ENCODE data around the gene EPOP.

The EPOP gene

GRCh38 chr17:38674749-38675615 lies at the start of gene EPOP:
TSS of gene EPOP (minus strand) at chr17:38674957. CDS start at chr17:38674495, 462 bp downstream.
- Histone ChIP-seq H3K4me1 (ENCODE audit: control insufficient read depth, insufficient read depth, low read length) (peaks cover 5% of the 10 kb centered on the region), H3K4me3 (ENCODE audit: low read length) (peak within 1 kb of the TSS; percentile 80), H3K9ac (ENCODE audit: low read length) (peak within 1 kb of the TSS; percentile 75), H3K27me3 (replicated peaks; ENCODE audit: control insufficient read depth, insufficient read depth, low read length) (peaks cover 20% of the 10 kb centered on the region), H3K9me3 (ENCODE audit: control insufficient read depth, low read length) (no peaks in the 10 kb centered on the region), H3K36me3 (ENCODE audit: control insufficient read depth, insufficient read depth, low read length, severe bottlenecking) (no peaks in the 10 kb centered on the region)
- DNase-seq (ENCODE audit: low read depth): peak; percentile 95

- no peak overlapping the region for H3K4me3 ChIP-seq (ENCODE audit: low read length)
- no peak for DNase-seq (ENCODE audit: low read depth)
- no peaks in the 10 kb centered on the region for H3K9me3 ChIP-seq (ENCODE audit: control insufficient read depth, low read length)
- H3K27me3 ChIP-seq (replicated peaks; ENCODE audit: control insufficient read depth, insufficient read depth, low read length): no peaks in the 10 kb centered on the region
- peaks cover 27% of the 10 kb centered on the region for H3K36me3 ChIP-seq (ENCODE audit: control insufficient read depth, insufficient read depth, low read length, severe bottlenecking)
- no peak overlapping the region for H3K9ac ChIP-seq (ENCODE audit: low read length)
- no peaks in the 10 kb centered on the region for H3K4me1 ChIP-seq (ENCODE audit: control insufficient read depth, insufficient read depth, low read length)
Measured at GRCh38 chr17:38721802-38722201, 47.0 kb upstream of the EPOP start.

GRCh38 chr17:38720941-38721340 lies 46.2 kb upstream of the EPOP start:
- no peak overlapping the region for H3K4me3 ChIP-seq (ENCODE audit: low read length)
- no peaks in the 10 kb centered on the region for H3K9me3 ChIP-seq (ENCODE audit: control insufficient read depth, low read length)
- no peak overlapping the region for H3K9ac ChIP-seq (ENCODE audit: low read length)
- no peak for DNase-seq (ENCODE audit: low read depth)
- no peaks in the 10 kb centered on the region for H3K4me1 ChIP-seq (ENCODE audit: control insufficient read depth, insufficient read depth, low read length)
- peaks cover 36% of the 10 kb centered on the region for H3K36me3 ChIP-seq (ENCODE audit: control insufficient read depth, insufficient read depth, low read length, severe bottlenecking)
- no peaks in the 10 kb centered on the region for H3K27me3 ChIP-seq (replicated peaks; ENCODE audit: control insufficient read depth, insufficient read depth, low read length)

GRCh38 chr17:38719943-38720641 lies 45.3 kb upstream of the EPOP start:
- no peaks in the 10 kb centered on the region for H3K4me1 ChIP-seq (ENCODE audit: control insufficient read depth, insufficient read depth, low read length)
- H3K27me3 ChIP-seq (replicated peaks; ENCODE audit: control insufficient read depth, insufficient read depth, low read length): no peaks in the 10 kb centered on the region
- H3K9ac ChIP-seq (ENCODE audit: low read length): no peak overlapping the region
- H3K36me3 ChIP-seq (ENCODE audit: control insufficient read depth, insufficient read depth, low read length, severe bottlenecking): peaks cover 41% of the 10 kb centered on the region
- no peak overlapping the region for H3K4me3 ChIP-seq (ENCODE audit: low read length)
- H3K9me3 ChIP-seq (ENCODE audit: control insufficient read depth, low read length): no peaks in the 10 kb centered on the region
- no peak for DNase-seq (ENCODE audit: low read depth)

GRCh38 chr17:38719289-38719942 lies 44.7 kb upstream of the EPOP start:
- Histone ChIP-seq H3K27me3 (replicated peaks; ENCODE audit: control insufficient read depth, insufficient read depth, low read length) (no peaks in the 10 kb centered on the region), H3K4me3 (ENCODE audit: low read length) (no peak overlapping the region), H3K9me3 (ENCODE audit: control insufficient read depth, low read length) (no peaks in the 10 kb centered on the region), H3K36me3 (ENCODE audit: control insufficient read depth, insufficient read depth, low read length, severe bottlenecking) (peaks cover 41% of the 10 kb centered on the region), H3K4me1 (ENCODE audit: control insufficient read depth, insufficient read depth, low read length) (no peaks in the 10 kb centered on the region), H3K9ac (ENCODE audit: low read length) (no peak overlapping the region)
- no peak for DNase-seq (ENCODE audit: low read depth)

- DNase-seq (ENCODE audit: low read depth): no peak
- Histone ChIP-seq H3K36me3 (ENCODE audit: control insufficient read depth, insufficient read depth, low read length, severe bottlenecking) (peaks cover 55% of the 10 kb centered on the region), H3K9ac (ENCODE audit: low read length) (no peak overlapping the region), H3K27me3 (replicated peaks; ENCODE audit: control insufficient read depth, insufficient read depth, low read length) (no peaks in the 10 kb centered on the region), H3K4me3 (ENCODE audit: low read length) (no peak overlapping the region), H3K4me1 (ENCODE audit: control insufficient read depth, insufficient read depth, low read length) (no peaks in the 10 kb centered on the region), H3K9me3 (ENCODE audit: control insufficient read depth, low read length) (no peaks in the 10 kb centered on the region)
Measured at GRCh38 chr17:38717139-38717745, 42.5 kb upstream of the EPOP start.

- no peak for DNase-seq (ENCODE audit: low read depth)
- Histone ChIP-seq H3K4me3 (ENCODE audit: low read length) (no peak overlapping the region), H3K36me3 (ENCODE audit: control insufficient read depth, insufficient read depth, low read length, severe bottlenecking) (peaks cover 62% of the 10 kb centered on the region), H3K9me3 (ENCODE audit: control insufficient read depth, low read length) (no peaks in the 10 kb centered on the region), H3K4me1 (ENCODE audit: control insufficient read depth, insufficient read depth, low read length) (no peaks in the 10 kb centered on the region), H3K9ac (ENCODE audit: low read length) (no peak overlapping the region), H3K27me3 (replicated peaks; ENCODE audit: control insufficient read depth, insufficient read depth, low read length) (no peaks in the 10 kb centered on the region)
Measured at GRCh38 chr17:38716368-38717005, 41.7 kb upstream of the EPOP start.

- peaks cover 55% of the 10 kb centered on the region for H3K36me3 ChIP-seq (ENCODE audit: control insufficient read depth, insufficient read depth, low read length, severe bottlenecking)
- H3K9me3 ChIP-seq (ENCODE audit: control insufficient read depth, low read length): no peaks in the 10 kb centered on the region
- H3K4me1 ChIP-seq (ENCODE audit: control insufficient read depth, insufficient read depth, low read length): no peaks in the 10 kb centered on the region
- no peaks in the 10 kb centered on the region for H3K27me3 ChIP-seq (replicated peaks; ENCODE audit: control insufficient read depth, insufficient read depth, low read length)
- no peak overlapping the region for H3K4me3 ChIP-seq (ENCODE audit: low read length)
- H3K9ac ChIP-seq (ENCODE audit: low read length): no peak overlapping the region
- DNase-seq (ENCODE audit: low read depth): no peak
Measured at GRCh38 chr17:38715216-38715943, 40.6 kb upstream of the EPOP start.

- DNase-seq (ENCODE audit: low read depth): no peak
- H3K4me3 ChIP-seq (ENCODE audit: low read length): no peak overlapping the region
- H3K4me1 ChIP-seq (ENCODE audit: control insufficient read depth, insufficient read depth, low read length): no peaks in the 10 kb centered on the region
- no peaks in the 10 kb centered on the region for H3K27me3 ChIP-seq (replicated peaks; ENCODE audit: control insufficient read depth, insufficient read depth, low read length)
- no peaks in the 10 kb centered on the region for H3K9me3 ChIP-seq (ENCODE audit: control insufficient read depth, low read length)
- no peak overlapping the region for H3K9ac ChIP-seq (ENCODE audit: low read length)
- peaks cover 63% of the 10 kb centered on the region for H3K36me3 ChIP-seq (ENCODE audit: control insufficient read depth, insufficient read depth, low read length, severe bottlenecking)
Measured at GRCh38 chr17:38713456-38714075, 38.8 kb upstream of the EPOP start.

GRCh38 chr17:38712593-38712992 lies 37.8 kb upstream of the EPOP start:
- Histone ChIP-seq H3K4me3 (ENCODE audit: low read length) (no peak overlapping the region), H3K9ac (ENCODE audit: low read length) (no peak overlapping the region), H3K4me1 (ENCODE audit: control insufficient read depth, insufficient read depth, low read length) (no peaks in the 10 kb centered on the region), H3K36me3 (ENCODE audit: control insufficient read depth, insufficient read depth, low read length, severe bottlenecking) (peaks cover 64% of the 10 kb centered on the region), H3K9me3 (ENCODE audit: control insufficient read depth, low read length) (no peaks in the 10 kb centered on the region), H3K27me3 (replicated peaks; ENCODE audit: control insufficient read depth, insufficient read depth, low read length) (no peaks in the 10 kb centered on the region)
- no peak for DNase-seq (ENCODE audit: low read depth)
